Endothelial cell (in vitro differentiated cells): ENCODE results near the gene WNT8B. TPM values are rescaled to one million over a fixed set of nuclear protein-coding genes. Genes with fewer than 3 reads are reported as not detected.

Source experiments
- DNase-seq: peaks from one replicate; pipeline ENCODE4 v3.0.0; 2021; ENCODE audit warnings: low spot score
- H3K27ac Mint-ChIP-seq: one replicate; pipeline ENCODE4 v1.8.0; 2021; ENCODE audit warnings: mixed read lengths, inconsistent platforms; ENCODE audit not compliant: unreplicated experiment
- H3K27me3 Mint-ChIP-seq: one replicate; pipeline ENCODE4 v1.8.0; 2021; ENCODE audit warnings: mild to moderate bottlenecking, moderate library complexity, mixed read lengths, inconsistent platforms; ENCODE audit not compliant: unreplicated experiment
- H3K36me3 Mint-ChIP-seq: one replicate; pipeline ENCODE4 v1.8.0; 2021; ENCODE audit warnings: mild to moderate bottlenecking, low read depth, mixed read lengths, inconsistent platforms; ENCODE audit not compliant: unreplicated experiment
- H3K4me1 Mint-ChIP-seq: one replicate; pipeline ENCODE4 v1.8.0; 2021; ENCODE audit warnings: mild to moderate bottlenecking, mixed read lengths, inconsistent platforms; ENCODE audit not compliant: unreplicated experiment
- H3K4me3 Mint-ChIP-seq: one replicate; pipeline ENCODE4 v1.8.0; 2021; ENCODE audit warnings: mild to moderate bottlenecking, mixed read lengths, inconsistent platforms; ENCODE audit not compliant: unreplicated experiment
- H3K9me3 Mint-ChIP-seq: one replicate; pipeline ENCODE4 v1.8.0; 2021; ENCODE audit warnings: mixed read lengths, inconsistent platforms; ENCODE audit not compliant: unreplicated experiment
- total RNA-seq: library from RNA; stranded (reverse); fragmentation: NEBNext Ultra II Directional; extraction: Animal tissue kit (Norgen Biotek cat#: 25700); gene quantifications from one replicate; pipeline ENCODE4 v1.2.1, GENCODE V29; 2021; ENCODE audit not compliant: unreplicated experiment
- TF ChIP-seq, protein P1 (sequence below): fragments of 200-600 bp; sonication (generic); IDR thresholded peaks from one replicate; pipeline ENCODE4 v1.5.0; 2021; ENCODE audit warnings: antibody characterized with exemption; ENCODE audit not compliant: unreplicated experiment

WNT8B gene
- total RNA-seq, 1 donor from 2014 or later, result not detected

DNA sequence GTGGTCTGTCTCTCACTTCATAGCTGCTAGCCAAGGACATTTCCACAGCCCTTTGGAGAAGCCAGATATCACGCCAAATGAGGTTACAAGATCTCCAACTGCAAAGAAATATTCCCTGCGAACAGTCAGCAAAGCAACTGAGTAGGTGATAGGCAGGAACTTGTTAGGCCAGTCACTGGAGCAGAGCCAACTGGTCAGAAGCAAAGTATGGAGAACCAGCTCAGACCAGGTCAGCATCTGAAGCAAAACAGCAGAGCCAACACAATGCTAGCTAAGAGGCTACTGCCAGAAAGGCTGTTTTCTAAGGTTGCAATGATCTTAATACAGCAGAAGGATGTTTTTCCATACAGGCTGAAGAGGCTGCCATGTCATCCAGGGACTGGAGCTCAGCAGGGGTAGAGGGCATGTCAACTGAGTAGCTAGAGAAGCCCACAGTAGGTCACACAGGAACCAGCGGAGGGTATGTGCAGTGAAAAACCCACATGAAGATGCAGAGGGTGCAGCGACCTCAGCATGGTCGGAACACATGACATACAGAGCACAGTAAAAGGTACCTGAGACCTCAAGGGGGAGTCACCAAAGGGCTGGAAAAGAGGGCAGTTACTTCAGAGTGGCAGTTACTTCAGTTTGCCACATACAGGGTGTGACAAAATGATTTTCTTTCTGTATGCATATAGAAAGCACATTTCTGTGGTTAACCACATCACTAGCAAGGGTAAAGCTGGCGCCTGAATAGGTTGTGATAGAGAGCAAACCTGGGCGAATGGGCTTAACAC, 47.9 kb downstream of the WNT8B start:
- H3K4me3 Mint-ChIP-seq, result no peak overlapping the region
- no peak for DNase-seq
- H3K27me3 Mint-ChIP-seq, result no peaks in the 10 kb centered on the region
- TF ChIP-seq, protein P1, sequence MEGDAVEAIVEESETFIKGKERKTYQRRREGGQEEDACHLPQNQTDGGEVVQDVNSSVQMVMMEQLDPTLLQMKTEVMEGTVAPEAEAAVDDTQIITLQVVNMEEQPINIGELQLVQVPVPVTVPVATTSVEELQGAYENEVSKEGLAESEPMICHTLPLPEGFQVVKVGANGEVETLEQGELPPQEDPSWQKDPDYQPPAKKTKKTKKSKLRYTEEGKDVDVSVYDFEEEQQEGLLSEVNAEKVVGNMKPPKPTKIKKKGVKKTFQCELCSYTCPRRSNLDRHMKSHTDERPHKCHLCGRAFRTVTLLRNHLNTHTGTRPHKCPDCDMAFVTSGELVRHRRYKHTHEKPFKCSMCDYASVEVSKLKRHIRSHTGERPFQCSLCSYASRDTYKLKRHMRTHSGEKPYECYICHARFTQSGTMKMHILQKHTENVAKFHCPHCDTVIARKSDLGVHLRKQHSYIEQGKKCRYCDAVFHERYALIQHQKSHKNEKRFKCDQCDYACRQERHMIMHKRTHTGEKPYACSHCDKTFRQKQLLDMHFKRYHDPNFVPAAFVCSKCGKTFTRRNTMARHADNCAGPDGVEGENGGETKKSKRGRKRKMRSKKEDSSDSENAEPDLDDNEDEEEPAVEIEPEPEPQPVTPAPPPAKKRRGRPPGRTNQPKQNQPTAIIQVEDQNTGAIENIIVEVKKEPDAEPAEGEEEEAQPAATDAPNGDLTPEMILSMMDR, result no peak
- no peak overlapping the region for H3K27ac Mint-ChIP-seq
- H3K36me3 Mint-ChIP-seq, result peaks cover 8% of the 10 kb centered on the region
- no peaks in the 10 kb centered on the region for H3K9me3 Mint-ChIP-seq
- no peaks in the 10 kb centered on the region for H3K4me1 Mint-ChIP-seq

DNA sequence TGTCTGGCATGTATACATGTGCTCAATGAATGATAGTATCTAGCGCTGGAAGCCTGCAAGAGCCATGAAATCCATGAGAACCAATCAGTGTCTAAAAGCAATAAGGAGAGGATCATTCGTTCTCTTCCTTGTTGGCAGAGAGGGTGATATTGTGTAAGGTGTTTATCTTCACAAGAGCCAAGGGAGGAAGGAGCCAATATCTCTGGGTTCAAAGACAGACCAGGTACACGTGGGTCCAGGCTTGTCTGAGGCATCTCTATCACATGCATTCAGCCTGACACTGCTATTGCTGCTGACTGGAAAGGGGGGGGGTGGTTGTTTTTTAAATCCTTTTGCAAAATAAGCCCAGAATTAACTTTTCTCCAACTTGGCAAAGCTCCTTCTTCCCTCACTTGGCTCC, 52.8 kb downstream of the WNT8B start:
- no peak overlapping the region for H3K4me3 Mint-ChIP-seq
- TF ChIP-seq, protein P1, result no peak
- H3K27me3 Mint-ChIP-seq, result peaks cover 4% of the 10 kb centered on the region
- no peak overlapping the region for H3K27ac Mint-ChIP-seq
- DNase-seq, result no peak
- H3K9me3 Mint-ChIP-seq, result no peaks in the 10 kb centered on the region
- peaks cover 3% of the 10 kb centered on the region for H3K4me1 Mint-ChIP-seq
- H3K36me3 Mint-ChIP-seq, result no peaks in the 10 kb centered on the region

DNA sequence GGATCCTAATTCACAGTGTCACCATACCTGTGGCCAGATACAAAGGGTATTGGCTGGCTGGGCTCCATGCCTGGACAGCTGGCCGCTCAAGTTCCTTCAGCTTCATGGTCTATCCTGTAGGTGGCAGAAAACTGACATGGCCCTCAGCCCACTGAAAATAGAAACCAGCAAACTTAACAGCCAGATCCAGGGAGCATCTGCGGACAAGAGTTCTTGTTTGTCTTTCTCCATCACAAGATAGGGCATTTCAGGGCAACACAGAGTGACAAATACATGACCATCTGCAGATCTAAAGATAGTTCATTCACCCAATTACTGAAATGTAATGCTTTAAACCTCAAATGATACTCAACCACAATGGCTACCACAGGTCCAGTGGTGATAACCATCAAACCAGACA, 54.0 kb downstream of the WNT8B start:
- no peak for DNase-seq
- peaks cover 4% of the 10 kb centered on the region for H3K27me3 Mint-ChIP-seq
- H3K4me3 Mint-ChIP-seq, result no peak overlapping the region
- no peak overlapping the region for H3K27ac Mint-ChIP-seq
- TF ChIP-seq, protein P1, result no peak
- H3K4me1 Mint-ChIP-seq, result peaks cover 8% of the 10 kb centered on the region
- no peaks in the 10 kb centered on the region for H3K9me3 Mint-ChIP-seq
- no peaks in the 10 kb centered on the region for H3K36me3 Mint-ChIP-seq

DNA sequence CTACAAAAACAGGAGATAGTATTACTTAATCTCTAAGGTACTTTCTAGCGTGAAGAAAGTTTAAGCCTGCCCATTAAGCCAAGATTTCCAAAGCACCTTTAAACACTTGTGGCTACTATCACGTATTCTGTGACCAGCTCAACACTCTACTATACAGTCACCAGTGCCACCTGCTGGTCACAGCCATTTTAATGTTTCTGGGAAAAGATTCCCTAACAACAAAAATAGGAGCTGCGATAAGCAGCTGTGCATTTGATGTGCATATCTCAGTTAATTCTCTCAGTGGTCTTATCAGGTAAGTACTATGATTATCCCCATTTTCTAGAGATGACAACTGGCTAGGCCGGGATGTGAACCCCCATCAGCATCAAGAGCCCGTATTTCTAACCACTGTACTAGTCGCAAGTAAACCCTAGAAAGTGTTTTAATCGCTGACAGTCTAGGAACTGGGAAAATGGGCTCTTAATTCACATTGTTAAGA, 56.0 kb downstream of the WNT8B start:
- H3K4me3 Mint-ChIP-seq, result peak overlapping the region; percentile 90
- peaks cover 6% of the 10 kb centered on the region for H3K36me3 Mint-ChIP-seq
- peaks cover 8% of the 10 kb centered on the region for H3K4me1 Mint-ChIP-seq
- no peak overlapping the region for H3K27ac Mint-ChIP-seq
- DNase-seq, result peak; percentile 75
- TF ChIP-seq, protein P1, result peak; percentile 57
- H3K27me3 Mint-ChIP-seq, result peaks cover 4% of the 10 kb centered on the region
- no peaks in the 10 kb centered on the region for H3K9me3 Mint-ChIP-seq

DNA sequence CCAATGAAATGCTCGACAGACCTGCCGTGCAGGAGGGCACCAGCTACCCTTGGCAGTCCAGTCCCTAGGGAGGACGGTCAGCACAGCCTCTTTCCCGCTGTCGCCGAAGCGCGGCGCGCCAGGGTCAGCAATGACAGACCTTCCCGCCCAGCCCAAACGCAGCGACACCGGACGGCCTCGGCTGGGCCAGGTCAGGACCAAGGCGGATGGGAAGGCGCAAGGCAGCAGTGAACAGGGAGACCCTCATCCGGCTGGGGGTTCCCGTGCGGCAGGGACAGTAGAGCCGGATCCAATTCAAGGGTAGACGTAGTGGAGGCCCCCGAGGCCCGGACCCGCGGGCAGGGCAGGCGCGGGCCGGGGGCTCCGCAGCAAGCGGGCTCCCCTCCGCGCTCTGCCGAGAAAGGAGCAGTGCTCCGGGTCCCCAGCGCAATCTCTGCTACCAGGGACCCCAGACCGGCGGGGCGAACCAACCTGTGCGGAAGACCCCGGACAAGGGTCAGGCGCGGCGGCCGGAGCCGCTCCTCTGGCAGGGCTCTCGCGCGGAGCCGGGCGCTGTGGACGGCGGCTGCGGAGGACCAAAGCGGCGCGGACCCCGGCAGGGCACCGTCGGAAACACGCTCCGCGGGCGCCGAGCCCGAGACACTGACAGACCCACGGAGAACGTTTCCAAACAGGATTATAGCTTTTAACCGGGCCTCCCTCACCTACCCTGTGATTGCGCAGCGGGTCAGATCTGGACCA, 56.7 kb downstream of the WNT8B start, which contains the start of gene SEC31B:
TSS of gene SEC31B (minus strand) at position 551 of the 741 bp plus-strand sequence. CDS start 2,909 bp downstream, outside the sequence.
- TF ChIP-seq, protein P1, result no peak
- H3K4me1 Mint-ChIP-seq, result peaks cover 8% of the 10 kb centered on the region
- H3K9me3 Mint-ChIP-seq, result no peaks in the 10 kb centered on the region
- H3K27me3 Mint-ChIP-seq, result peaks cover 4% of the 10 kb centered on the region
- peak within 1 kb of the TSS; percentile 90 for H3K4me3 Mint-ChIP-seq
- H3K27ac Mint-ChIP-seq, result no peak within 1 kb of the TSS
- DNase-seq, result peak; percentile 60
- peaks cover 7% of the 10 kb centered on the region for H3K36me3 Mint-ChIP-seq
